Ramos (cell line): ENCODE measurements around the gene STX7.

Experiments used
- in situ Hi-C: fragments of 300-500 bp; cut with MboI; formaldehyde crosslinking; loops from one replicate; pipeline ENCODE4 v1.14.3; 2022; ENCODE audit warnings: low sequenced_read_pairs; ENCODE audit not compliant: unreplicated experiment

Gene STX7

DNA sequence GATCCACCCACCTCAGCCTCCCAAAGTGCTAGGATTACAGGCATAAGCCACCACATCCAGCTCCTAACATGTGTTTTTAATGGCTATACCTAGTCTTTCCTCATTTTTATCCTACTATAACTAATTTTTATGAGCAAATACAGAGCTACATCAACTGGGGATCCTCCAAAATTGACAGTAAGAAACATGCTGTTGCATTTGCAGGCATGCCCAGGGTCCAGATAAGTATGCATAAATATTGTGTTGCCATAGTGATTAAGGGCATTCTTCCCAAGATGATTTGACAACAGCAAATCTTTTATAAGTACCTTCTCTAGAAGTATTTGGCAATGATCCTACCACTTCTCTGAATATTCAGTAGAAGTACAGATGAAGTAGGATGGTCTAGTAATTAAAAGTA, 69.7 kb downstream of the STX7 start:
- in situ Hi-C loops, result no loop called here

DNA sequence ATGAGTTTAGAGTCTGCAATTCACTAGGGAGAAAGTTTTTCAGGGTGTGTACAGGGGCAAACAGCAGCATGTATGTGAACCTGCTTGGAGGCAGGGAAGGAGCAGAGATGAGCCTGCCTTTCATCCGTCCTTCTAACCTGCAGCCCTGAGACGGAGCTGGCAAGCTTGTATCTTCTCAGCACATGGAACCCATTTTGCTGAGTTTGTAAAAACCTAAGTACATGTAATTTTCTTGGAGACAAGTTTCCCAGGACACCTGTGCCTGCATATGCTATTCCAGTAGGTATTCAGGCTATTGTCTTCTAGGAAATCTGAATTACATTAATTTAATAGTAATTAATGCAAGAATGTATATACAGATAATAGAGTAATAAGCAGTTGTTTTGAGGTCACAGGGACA, 82.8 kb downstream of the STX7 start:
- in situ Hi-C loops, result no loop called here

DNA sequence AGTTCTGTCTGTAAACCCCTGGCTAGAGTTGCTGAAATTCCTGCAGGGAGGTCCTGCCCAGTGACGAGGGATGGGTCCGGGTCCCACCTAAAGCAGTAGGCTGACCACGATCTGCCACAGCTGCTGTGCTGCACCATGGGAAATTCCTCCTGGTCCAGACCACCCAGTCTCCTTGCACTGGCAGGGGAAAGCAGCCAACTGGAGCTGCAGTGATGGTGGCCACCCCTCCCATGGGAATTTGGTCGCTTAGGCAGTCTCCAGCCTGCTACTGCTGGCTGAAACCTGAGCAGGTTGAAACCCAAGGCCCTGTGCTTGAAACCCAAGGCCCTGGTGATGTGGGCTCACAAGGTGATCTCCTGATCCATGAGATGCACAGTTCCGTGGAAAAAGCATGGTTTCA, 87.7 kb downstream of the STX7 start:
- in situ Hi-C loops, result no loop called here

DNA sequence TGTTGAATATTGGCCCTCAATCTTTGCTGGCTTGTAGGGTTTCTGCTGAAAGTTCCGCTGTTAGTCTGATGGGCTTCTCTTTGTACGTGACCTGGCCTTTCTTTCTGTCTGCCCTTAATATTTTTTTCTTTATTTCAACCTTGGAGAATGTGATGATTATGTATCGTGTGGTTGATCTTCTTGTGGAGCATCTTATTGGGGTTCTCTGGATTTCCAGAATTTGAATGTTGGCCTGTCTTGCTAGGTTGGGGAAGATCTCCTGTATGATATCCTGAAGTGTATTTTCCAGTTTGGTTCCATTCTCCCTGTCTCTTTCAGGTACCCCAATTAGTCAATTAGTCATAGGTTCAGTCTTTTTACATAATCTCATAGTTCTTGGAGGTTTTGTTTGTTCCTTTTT, 89.1 kb downstream of the STX7 start:
- in situ Hi-C loops, result no loop called here

DNA sequence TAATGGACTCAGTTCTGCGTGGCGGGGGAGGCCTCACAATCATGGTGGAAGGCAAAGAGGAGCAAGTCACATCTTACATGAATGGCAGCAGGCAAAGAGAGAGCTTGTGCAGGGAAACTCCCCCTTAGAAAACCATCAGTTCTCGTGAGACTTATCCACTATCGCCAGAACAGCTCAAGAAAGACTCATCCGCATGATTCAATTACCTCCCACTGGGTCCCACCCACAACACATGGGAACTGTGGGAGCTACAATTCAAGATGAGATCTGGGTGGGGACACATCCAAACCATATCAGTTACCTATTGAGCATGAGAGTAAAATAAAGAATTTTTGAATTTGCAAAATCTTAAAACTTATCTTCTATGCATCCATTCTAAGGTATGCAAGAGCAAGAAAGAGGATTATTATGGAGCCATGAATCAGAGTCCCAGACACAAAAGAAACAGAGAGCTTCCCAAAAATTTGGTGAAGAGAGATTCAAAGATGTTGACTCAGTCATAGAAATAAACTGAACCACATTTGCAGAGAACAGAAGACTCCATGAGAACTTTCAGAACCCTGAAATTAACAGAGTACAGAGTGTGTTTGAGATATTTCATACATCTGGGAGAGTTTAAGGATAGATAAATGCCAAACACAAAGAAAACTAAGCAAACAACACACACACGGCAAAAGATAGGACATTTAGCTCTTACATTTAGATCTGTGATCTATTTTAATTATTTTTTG, 94.5 kb downstream of the STX7 start:
- in situ Hi-C loops, result no loop called here

DNA sequence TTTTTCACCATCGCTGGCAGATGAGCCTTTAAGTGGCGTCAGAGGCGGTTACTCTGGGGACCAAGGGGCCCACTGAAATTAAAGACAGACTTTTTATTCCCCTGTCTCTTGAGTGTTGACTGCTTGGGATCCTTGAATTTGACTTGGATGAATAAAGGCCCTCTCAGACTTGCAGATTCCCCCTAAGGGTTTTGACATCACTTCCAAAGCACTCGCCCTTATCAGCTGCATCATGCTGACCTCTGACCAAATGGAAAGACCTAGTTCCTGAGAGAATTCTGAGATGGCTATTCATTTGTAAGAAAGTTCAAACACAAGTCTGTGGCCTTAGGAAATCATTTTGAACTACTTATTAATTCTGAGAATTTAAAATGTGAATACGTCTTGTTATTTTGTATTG, 98.2 kb downstream of the STX7 start:
- in situ Hi-C loops, result no loop called here

DNA sequence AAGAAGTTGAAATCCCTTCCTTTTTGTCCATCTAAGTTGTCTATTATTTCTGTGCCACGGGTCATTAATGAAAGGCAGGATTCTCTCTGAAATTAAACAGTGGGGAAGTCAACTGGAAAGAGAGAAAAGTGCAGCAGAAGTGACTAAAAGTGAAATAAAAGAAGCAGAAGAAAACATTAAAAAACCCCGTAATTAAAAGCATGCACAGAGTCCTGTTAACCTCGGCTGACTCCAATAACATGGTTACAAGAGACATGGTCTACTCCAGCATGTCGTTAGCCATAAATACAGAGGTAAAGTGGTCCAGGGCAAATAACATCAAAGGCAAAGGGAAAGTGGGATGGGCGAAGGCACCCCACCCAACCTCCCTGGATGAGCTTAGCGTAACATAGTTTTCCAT, 98.6 kb downstream of the STX7 start:
- in situ Hi-C loops, result no loop called here

DNA sequence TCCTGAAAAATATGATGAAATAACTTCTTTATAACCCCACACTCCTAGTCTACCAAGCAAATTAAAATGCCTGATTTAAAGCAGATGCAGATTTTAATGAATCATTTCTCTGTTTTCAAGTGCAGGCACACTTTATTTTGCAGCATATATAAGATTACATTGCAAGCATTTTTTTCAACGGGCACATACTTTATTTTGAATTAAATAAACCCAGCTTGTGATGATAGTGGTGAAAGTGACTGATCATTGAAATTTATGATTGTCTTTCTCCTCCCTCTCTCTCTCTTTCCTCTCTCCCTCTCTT, 99.5 kb downstream of the STX7 start:
- in situ Hi-C loops, result no loop called here

DNA sequence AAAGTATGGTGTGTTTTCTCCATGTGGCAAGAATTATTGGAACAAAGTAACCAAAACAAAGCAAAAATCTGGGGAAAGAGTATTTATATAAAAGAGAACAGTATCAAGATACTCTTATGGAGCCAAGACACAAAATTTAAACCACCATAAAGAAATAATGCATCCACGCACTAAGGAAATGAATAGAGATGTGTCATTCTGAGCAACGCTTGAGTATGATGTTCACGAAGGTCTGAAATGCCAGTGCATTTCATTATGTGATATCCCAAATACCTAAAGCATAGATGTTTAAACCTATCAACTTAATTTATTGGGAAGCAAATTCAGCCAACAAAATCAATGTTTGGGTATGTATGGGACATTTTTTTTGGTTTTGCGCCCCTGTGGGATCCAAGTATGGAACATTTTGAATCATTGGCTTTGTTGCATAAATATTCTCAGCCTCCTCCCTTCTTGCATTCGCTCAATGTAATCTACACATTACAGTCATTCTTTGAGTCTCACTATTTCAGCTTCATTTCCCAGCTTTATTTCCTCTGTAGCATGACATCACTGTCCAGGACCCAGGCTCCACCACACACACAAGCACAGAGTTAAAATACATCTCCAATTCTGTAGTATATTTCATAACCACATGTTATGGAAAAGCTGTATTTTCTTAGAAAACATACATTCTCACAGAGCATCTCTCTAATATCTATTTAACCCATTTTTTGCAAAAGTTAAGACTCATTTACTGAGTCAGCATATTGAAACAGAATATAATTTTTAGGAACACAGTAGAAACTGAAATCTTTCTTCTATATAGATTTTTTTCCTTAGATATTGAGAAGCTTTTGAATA, 100.0 kb downstream of the STX7 start:
- in situ Hi-C loops, result no loop called here

DNA sequence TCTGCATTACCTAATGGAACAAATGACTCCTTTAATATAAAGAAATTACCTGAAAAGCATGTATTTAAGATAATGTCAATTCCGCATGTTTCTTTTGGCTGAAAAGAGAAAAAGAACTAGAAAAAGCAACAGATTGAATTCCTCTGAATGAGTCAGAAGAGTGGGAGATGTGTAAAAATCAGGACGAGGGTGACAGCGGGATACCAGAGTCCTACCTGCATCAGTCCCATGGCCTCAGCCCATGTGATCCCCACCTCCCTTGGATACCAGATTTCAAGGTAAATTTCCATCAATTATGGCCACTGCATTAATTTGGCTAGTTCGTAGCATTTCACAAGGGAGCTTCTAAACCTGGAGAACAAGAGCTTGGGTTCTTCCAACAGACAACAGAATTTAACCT, 101.6 kb downstream of the STX7 start:
- in situ Hi-C loops, result no loop called here

DNA sequence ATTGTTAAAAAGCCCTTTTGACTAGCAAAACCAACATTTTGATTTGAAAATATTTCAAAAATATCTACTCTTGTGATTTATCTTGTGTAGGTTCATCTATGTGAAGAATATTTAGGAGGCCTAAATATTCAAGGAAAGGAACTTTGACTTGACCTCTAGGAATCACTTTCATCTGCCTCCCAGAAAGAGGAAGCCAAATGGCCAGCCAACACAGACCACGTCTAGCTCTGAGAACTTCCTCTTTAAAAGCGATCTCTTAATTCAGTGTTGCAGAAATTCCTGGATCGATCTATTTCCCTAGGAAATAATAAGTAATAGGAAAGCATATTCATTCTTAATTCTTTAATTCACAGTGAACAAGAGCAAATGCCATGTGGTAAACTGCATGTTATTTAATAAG, 102.1 kb downstream of the STX7 start:
- in situ Hi-C loops, result no loop called here

DNA sequence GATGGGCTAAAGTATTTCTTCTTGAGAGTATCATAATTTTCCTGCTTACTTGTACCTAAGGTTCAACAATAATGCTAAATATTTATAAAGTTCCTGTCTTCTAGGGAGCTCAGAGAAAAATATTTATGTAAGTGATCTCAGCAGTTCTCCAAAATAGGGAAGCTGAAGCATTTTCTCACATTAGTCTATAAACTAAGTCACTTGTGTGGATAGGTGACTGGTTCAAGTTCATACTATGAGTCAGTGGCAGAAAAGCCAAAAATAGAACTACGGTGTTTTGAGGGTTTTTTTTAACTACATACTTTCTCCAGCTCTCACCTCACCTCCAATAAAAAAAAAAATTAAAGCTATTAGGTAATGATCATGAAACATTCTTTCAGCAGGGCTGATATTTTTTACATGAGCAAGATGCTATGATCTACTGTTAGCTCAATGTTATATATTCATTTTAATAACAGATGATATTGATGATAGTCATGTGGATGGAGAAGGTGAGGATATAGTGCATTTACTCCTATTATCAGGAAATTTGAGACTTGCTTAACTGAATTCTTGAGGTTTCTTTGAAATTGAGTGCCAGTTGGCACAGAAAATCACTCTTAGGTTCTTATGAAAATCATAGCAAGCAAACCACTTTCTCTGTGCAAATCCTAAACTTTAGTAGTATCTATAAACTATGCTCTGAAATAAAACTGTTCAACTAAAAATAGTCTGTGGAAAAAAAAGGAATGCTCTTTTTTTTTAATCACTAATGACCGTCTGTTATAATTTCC, 107.6 kb downstream of the STX7 start:
- in situ Hi-C loops, result no loop called here

DNA sequence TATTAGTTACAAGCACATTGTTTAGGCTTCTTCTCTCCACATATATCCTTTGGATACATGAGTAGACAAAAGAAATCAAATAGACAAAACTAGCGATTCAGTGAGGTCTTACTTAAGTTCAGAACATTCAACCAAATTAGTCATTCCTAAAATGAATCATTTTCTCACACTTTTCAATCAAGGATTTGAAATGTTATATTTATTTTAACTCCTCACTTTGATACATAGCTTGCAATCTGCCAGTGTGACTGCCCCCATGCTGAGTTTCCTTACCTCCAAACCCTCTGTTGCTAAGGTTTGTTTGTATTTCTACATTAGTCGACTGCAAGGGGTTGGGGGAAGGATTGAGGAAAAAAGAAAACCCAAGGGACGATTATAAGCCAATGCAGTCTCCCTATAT, 108.2 kb downstream of the STX7 start:
- in situ Hi-C loops, result no loop called here

DNA sequence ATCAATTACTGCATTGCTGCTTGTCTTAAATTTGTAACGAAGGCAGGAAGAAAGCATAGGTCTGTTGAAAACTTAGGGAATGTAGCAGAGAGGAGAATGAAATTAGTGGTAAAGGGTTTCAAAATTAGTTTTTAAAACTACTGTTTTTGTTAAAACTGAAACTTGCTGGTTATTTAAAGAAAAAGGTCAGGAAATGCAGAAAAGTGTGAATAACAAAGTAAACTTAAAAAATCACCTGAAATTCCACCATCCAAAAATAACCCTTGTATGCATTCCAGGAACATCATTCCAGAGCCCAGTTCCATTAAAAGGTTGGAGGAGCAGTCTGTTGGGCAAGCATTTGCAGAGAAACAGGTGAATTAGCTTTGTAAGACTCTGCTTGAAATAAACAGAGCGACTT, 108.6 kb downstream of the STX7 start:
- in situ Hi-C loops, result no loop called here

DNA sequence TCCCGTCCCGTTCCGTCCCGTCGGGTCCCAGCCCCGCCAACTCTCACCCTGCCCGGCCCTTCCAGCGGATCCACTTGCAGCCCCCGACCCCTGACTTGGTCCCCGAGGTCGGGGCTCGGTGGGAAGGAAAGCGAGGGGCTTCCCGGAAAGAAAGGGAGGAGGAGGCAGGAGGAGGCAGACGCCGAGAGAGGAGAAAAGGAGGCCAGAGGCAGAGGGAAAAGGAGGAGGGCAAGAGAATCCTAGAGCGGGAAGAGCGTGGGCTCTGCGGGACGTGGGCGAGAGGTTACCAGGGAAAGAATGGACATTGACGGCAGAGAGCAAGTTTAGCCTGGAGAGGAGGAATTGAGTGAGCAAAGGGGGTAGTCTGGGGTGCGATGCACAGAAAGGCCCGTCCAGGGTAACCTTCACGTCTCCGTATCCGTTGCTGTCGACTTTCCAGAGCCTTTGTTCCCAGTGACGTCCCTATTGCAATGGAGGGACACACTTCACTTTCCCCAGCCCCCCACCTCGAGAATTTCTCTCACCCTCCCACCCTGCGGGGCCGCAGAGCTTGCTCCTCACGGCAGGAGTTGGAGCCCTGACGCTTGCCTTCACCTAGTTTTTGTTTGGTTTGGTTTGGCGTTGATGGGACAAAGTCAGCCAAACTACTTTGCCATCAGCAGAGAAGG, 111.2 kb downstream of the STX7 start:
- in situ Hi-C loops, result no loop called here

DNA sequence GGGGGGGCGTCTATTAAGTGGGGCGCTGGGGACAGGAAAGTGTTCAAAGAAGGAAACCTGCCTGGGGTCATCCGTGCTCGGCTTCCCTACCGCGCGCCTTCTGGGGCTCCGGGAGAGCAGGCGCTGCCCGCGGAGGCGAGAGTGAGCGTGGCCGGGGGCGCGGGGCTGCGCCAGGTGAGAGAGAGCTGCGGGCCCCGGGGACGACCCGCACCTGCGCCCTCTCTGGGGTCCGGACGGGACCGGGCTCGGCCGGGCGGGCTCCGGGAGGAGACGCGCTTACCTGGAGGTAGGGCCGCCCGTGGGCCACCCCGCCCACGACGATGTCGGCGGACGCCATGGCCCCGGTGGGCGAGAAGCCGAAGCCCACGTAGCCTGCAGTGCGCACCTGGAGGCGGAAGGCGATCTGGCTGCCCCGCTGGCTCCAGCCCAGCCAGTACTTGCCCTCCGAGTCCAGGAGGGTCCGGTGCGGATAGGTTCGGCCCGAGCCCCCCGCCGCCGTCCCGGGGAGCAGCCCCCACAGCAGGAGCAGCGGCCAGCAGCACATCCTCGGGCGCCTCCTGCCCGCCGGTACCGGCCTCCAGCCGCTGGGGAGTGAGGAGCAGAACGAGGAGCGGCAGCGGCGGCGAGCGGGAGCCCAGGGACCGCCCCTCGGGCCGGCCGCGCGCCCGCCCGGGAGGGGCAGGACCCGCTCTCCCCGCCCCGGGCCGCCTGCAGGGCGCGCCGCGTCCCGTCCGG, 111.9 kb downstream of the STX7 start, which contains the start of gene MOXD1:
MOXD1 (minus strand) TSS at position 593 of the 735 bp plus-strand sequence; CDS start at position 544, 49 bp downstream.
- in situ Hi-C loops, result no loop called here

DNA sequence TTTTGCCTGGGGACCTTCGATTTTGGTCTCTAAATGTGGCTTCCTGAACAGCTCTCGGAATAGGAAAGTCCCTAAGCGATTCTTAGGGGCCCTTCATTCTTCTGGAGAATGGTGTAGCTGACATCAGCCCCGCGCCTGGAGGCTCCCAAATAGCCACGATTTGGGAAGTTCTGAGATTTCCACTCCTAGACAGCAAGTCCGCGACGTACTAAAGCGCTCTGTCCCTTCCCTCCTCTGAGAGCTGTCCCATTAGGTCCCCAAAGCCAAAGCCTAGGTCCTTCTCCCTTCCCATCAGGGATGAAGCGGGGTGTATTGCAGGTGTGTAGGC, 112.4 kb downstream of the STX7 start:
- in situ Hi-C loops, result no loop called here

DNA sequence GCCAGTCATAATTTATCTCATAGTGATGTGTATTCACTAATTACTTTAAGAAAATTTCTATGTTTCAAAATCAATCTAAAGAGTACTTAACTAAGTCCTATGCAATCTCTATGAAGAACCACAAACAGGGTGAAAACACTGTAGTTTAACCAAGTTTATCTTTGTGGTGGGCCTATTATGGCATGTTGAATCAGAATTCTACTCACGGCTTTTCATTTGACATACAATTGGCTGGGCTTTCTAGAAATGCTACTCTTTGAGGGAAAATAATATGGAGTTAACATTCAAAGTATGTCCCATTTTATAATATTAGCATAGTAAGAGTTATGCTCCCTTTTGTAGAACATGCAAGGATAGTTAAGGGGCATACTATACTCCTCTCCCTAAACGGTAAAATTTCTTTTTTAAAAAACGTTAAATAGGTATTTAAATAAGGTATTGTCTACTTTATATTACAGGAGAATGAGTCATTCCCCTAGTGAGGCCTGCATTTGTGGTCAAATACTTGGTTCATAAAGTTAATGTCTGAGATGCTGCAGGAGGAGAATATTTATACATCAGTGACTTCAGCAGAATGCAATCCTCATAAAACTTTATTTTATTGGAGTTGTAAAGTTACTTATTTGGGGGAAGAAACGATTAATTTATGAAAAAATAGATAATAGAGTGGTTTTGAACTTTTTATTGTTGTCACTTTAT, 113.4 kb downstream of the STX7 start:
- in situ Hi-C loops, result no loop called here
